Neuronal stem cell (in vitro differentiated cells): Measurements from ENCODE around the gene MBOAT7.

Experiments
- DNase-seq: peaks from one replicate; pipeline ENCODE4 v3.0.0-alpha.2; 2013; ENCODE audit warnings: low spot score
- H2AFZ ChIP-seq: one replicate; pipeline ENCODE4 v1.6.1; 2013; ENCODE audit warnings: mild to moderate bottlenecking, low read length, inconsistent platforms
- H2AK5ac ChIP-seq: 2 replicates; pipeline ENCODE4 v1.6.1; 2013; ENCODE audit warnings: low read depth, mild to moderate bottlenecking, inconsistent platforms, low read length, moderate library complexity, mixed read lengths
- H2BK120ac ChIP-seq: 2 replicates; pipeline ENCODE4 v1.6.1; 2013; ENCODE audit warnings: low read depth, mild to moderate bottlenecking, inconsistent platforms, low read length, moderate library complexity, mixed read lengths
- H2BK12ac ChIP-seq: one replicate; pipeline ENCODE4 v1.6.1; 2013; ENCODE audit warnings: low read length, inconsistent platforms
- H2BK15ac ChIP-seq: 2 replicates; pipeline ENCODE4 v1.6.1; 2013; ENCODE audit warnings: mild to moderate bottlenecking, low read length, inconsistent platforms, mixed read lengths
- H2BK5ac ChIP-seq: one replicate; pipeline ENCODE4 v1.6.1; 2013; ENCODE audit warnings: inconsistent platforms, mild to moderate bottlenecking, low read length, moderate library complexity
- H3K14ac ChIP-seq: one replicate; pipeline ENCODE4 v1.6.1; 2013; ENCODE audit warnings: low read length, inconsistent platforms
- H3K18ac ChIP-seq: 2 replicates; pipeline ENCODE4 v1.6.1; 2013; ENCODE audit warnings: low read length, inconsistent platforms
- H3K23ac ChIP-seq: 2 replicates; pipeline ENCODE4 v1.6.1; 2013; ENCODE audit warnings: low read depth, mild to moderate bottlenecking, mixed read lengths, low read length, inconsistent platforms; ENCODE audit not compliant: poor library complexity
- H3K27ac ChIP-seq: replicated peaks from 3 replicates; pipeline ENCODE4 v1.5.1; 2013; ENCODE audit warnings: low read length, inconsistent platforms
- H3K27me3 ChIP-seq, 3 experiments: 2 replicates each; pipeline ENCODE4 v1.6.1; 2013; ENCODE audit warnings: low read length in 3 of 3, mild to moderate bottlenecking in 2 of 3, inconsistent platforms in 1 of 3, low read depth in 1 of 3, mixed read lengths in 1 of 3, moderate library complexity in 1 of 3; ENCODE audit not compliant: control insufficient read depth in 3 of 3, insufficient read depth in 3 of 3
- H3K36me3 ChIP-seq, 2 donors: replicated peaks in 1 of 2; 2 replicates each; pipeline ENCODE4 v1.6.1; 2013; ENCODE audit warnings: low read length in 2 of 2; ENCODE audit not compliant: control insufficient read depth in 2 of 2, insufficient read depth in 2 of 2
- H3K4ac ChIP-seq: 2 replicates; pipeline ENCODE4 v1.6.1; 2013; ENCODE audit warnings: inconsistent platforms, mild to moderate bottlenecking, low read length, moderate library complexity
- H3K4me1 ChIP-seq, 2 donors: 1 replicate in 1 of 2; 2 replicates in 1 of 2; pipeline ENCODE4 v1.6.1; 2013; ENCODE audit warnings: low read length in 2 of 2, low read depth in 1 of 2; ENCODE audit not compliant: control insufficient read depth in 2 of 2, insufficient read depth in 1 of 2
- H3K4me2 ChIP-seq: one replicate; pipeline ENCODE4 v1.6.1; 2013; ENCODE audit warnings: mild to moderate bottlenecking, low read length, inconsistent platforms; ENCODE audit not compliant: insufficient read depth, poor library complexity, severe bottlenecking
- H3K4me3 ChIP-seq, 2 donors: 2 replicates each; pipeline ENCODE4 v1.5.1; 2013; ENCODE audit warnings: low read length in 2 of 2, mild to moderate bottlenecking in 2 of 2, inconsistent platforms in 1 of 2, moderate library complexity in 1 of 2
- H3K79me1 ChIP-seq: one replicate; pipeline ENCODE4 v1.6.1; 2013; ENCODE audit warnings: low read depth, mild to moderate bottlenecking, inconsistent platforms, low read length, moderate library complexity
- H3K9ac ChIP-seq: one replicate; pipeline ENCODE4 v1.6.1; 2013; ENCODE audit warnings: mild to moderate bottlenecking, low read depth, low read length, inconsistent platforms; ENCODE audit not compliant: poor library complexity
- H3K9me3 ChIP-seq, 2 donors: replicated peaks in 1 of 2; 2 replicates each; pipeline versions ENCODE3 to v1.6.1; 2013; ENCODE audit warnings: low read length in 2 of 2, mild to moderate bottlenecking in 2 of 2, inconsistent platforms in 1 of 2, low read depth in 1 of 2, mixed read lengths in 1 of 2, moderate library complexity in 1 of 2; ENCODE audit not compliant: control insufficient read depth in 2 of 2, insufficient read depth in 1 of 2
- H4K8ac ChIP-seq: one replicate; pipeline ENCODE4 v1.6.1; 2013; ENCODE audit warnings: low read depth, mild to moderate bottlenecking, inconsistent platforms, low read length, moderate library complexity
- H4K91ac ChIP-seq: one replicate; pipeline ENCODE4 v1.6.1; 2013; ENCODE audit warnings: low read length, low read depth, mild to moderate bottlenecking, inconsistent platforms; ENCODE audit not compliant: poor library complexity
- WGBS, 2 donors: extraction: QIAGEN DNeasy Blood & Tissue Kit; methylation state at CpG; one replicate each; pipeline ENCODE4 v1.1.7; 2013; ENCODE audit warnings: missing lambda C conversion rate in 2 of 2, mixed read lengths in 1 of 2; ENCODE audit not compliant: insufficient read length in 2 of 2, insufficient replicate concordance in 1 of 2; ENCODE audit errors: extremely low coverage in 2 of 2; 5-methylcytosine and 5-hydroxymethylcytosine counted together

MBOAT7 gene

DNA sequence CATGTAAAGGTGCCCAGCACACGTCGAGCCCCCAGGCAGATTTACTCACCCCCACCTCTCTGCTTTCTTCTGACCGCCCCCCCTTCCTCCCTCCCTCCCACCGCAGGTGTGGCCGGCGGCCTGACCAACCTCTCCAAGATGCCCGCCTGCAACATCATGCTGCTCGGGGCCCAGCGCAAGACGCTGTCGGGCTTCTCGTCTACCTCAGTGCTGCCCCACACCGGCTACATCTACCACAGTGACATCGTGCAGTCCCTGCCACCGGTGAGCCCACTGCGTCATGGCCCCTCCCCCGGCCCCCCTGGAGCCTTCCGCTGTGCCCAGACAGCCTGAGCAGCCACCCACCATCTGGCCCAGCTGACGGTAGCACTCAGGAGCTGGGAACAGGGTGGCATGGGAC is 65.0 kb downstream of the MBOAT7 start:
- H3K79me1 ChIP-seq: peaks cover 1% of the 10 kb centered on the region
- no peaks in the 10 kb centered on the region for H3K9me3 ChIP-seq
- H3K14ac ChIP-seq: no peak overlapping the region
- DNase-seq: no peak
- peaks cover 59 to 92% of the 10 kb centered on the region in 2 donors for H3K36me3 ChIP-seq
- no peaks in the 10 kb centered on the region for H3K4me1 ChIP-seq
- H2AFZ ChIP-seq: no peak overlapping the region
- no peak overlapping the region for H4K91ac ChIP-seq
- no peak overlapping the region for H3K4me2 ChIP-seq
- H4K8ac ChIP-seq: no peak overlapping the region
- no peak overlapping the region for H2BK15ac ChIP-seq
- peak overlapping the region; percentile 30 for H3K9ac ChIP-seq
- no peak overlapping the region for H2BK5ac ChIP-seq
- no peak overlapping the region for H2AK5ac ChIP-seq
- H3K23ac ChIP-seq: peak overlapping the region; percentile 65
- H3K18ac ChIP-seq: no peak overlapping the region
- no peak overlapping the region for H2BK120ac ChIP-seq
- H2BK12ac ChIP-seq: no peak overlapping the region
- no peak overlapping the region for H3K27ac ChIP-seq
- WGBS, 2 donors: no CpG with 5 or more reads among the region's 19 CpGs
- no peak overlapping the region for H3K4me3 ChIP-seq
- no peaks in the 10 kb centered on the region for H3K27me3 ChIP-seq
- no peak overlapping the region for H3K4ac ChIP-seq

GRCh38 chr19:54123682-54124081 is 65.7 kb downstream of the MBOAT7 start:
- Histone ChIP-seq H2AK5ac (no peak overlapping the region), H3K4me3 (no peak overlapping the region), H3K79me1 (peaks cover 1% of the 10 kb centered on the region), H2BK5ac (no peak overlapping the region), H2BK12ac (no peak overlapping the region), H3K18ac (no peak overlapping the region), H3K4ac (no peak overlapping the region), H3K9me3 (no peaks in the 10 kb centered on the region), H3K9ac (no peak overlapping the region), H3K27me3 (no peaks in the 10 kb centered on the region), H2BK15ac (no peak overlapping the region), H4K91ac (no peak overlapping the region), H2BK120ac (no peak overlapping the region), H3K36me3 (peaks cover 54 to 89% of the 10 kb centered on the region in 2 donors), H3K4me2 (no peak overlapping the region), H3K4me1 (no peaks in the 10 kb centered on the region), H3K27ac (no peak overlapping the region), H3K23ac (no peak overlapping the region), H2AFZ (no peak overlapping the region), H3K14ac (no peak overlapping the region), H4K8ac (no peak overlapping the region)
- no CpG with 5 or more reads among the region's 17 CpGs for WGBS, 2 donors
- DNase-seq: no peak
